MM.1S (cell line): ENCODE measurements around the gene TGM3.

ENCODE experiments used
- DNase-seq: peaks from one replicate; pipeline ENCODE4 v3.0.0-alpha.2; 2015
- H2AFZ ChIP-seq: fragments of 300-600 bp; sonication (generic); 2 replicates; pipeline ENCODE4 v1.6.0; 2016; ENCODE audit warnings: antibody characterized with exemption, low read length
- H3F3A ChIP-seq: fragments of 300-600 bp; sonication (generic); 2 replicates; pipeline ENCODE4 v1.6.1; 2016; ENCODE audit warnings: mild to moderate bottlenecking, antibody characterized with exemption, low read length, moderate library complexity, mixed read lengths; ENCODE audit not compliant: insufficient read depth
- H3K27ac ChIP-seq: fragments of 300-600 bp; sonication (generic); 2 replicates; pipeline ENCODE4 v1.5.1; 2016; ENCODE audit warnings: mild to moderate bottlenecking, low read length
- H3K27me3 ChIP-seq: fragments of 300-600 bp; sonication (generic); replicated peaks from 2 replicates; pipeline ENCODE4 v1.6.0; 2016; ENCODE audit warnings: low read length; ENCODE audit not compliant: insufficient read depth
- H3K36me3 ChIP-seq: fragments of 300-600 bp; sonication (generic); replicated peaks from 2 replicates; pipeline ENCODE4 v1.6.1; 2016; ENCODE audit warnings: mild to moderate bottlenecking, low read length, mixed read lengths; ENCODE audit not compliant: insufficient read depth
- H3K4me1 ChIP-seq: fragments of 300-600 bp; sonication (generic); 2 replicates; pipeline ENCODE4 v1.6.1; 2016; ENCODE audit warnings: low read length, mixed read lengths
- H3K4me2 ChIP-seq: fragments of 300-600 bp; sonication (generic); 2 replicates; pipeline ENCODE4 v1.6.0; 2016; ENCODE audit warnings: low read depth, low read length
- H3K4me3 ChIP-seq: fragments of 300-600 bp; sonication (generic); 2 replicates; pipeline ENCODE4 v1.5.1; 2016; ENCODE audit warnings: low read length, mixed read lengths
- H3K79me2 ChIP-seq: fragments of 300-600 bp; sonication (generic); 2 replicates; pipeline ENCODE4 v1.6.1; 2016; ENCODE audit warnings: mixed run types, low read length, mixed read lengths
- H3K9ac ChIP-seq: fragments of 300-600 bp; sonication (generic); 2 replicates; pipeline ENCODE4 v1.6.1; 2016; ENCODE audit warnings: low read length, mixed read lengths
- H3K9me2 ChIP-seq: fragments of 300-600 bp; sonication (generic); replicated peaks from 2 replicates; pipeline ENCODE4 v1.6.1; 2016; ENCODE audit warnings: mild to moderate bottlenecking, low read length, mixed read lengths; ENCODE audit not compliant: insufficient read depth
- H3K9me3 ChIP-seq: fragments of 300-600 bp; sonication (generic); replicated peaks from 2 replicates; pipeline ENCODE4 v1.6.1; 2016; ENCODE audit warnings: mild to moderate bottlenecking, low read length, mixed read lengths; ENCODE audit not compliant: insufficient read depth
- H4K20me1 ChIP-seq: fragments of 300-600 bp; sonication (generic); 2 replicates; pipeline ENCODE4 v1.6.1; 2016; ENCODE audit warnings: mild to moderate bottlenecking, low read length, moderate library complexity, mixed read lengths; ENCODE audit not compliant: insufficient read depth
- EZH2 ChIP-seq: fragments of 300-600 bp; sonication (generic); optimal IDR thresholded peaks from 2 replicates; pipeline ENCODE3; 2017; ENCODE audit warnings: low read depth, mild to moderate bottlenecking, antibody characterized with exemption, low read length, mixed read lengths
- EZH2phosphoT487 ChIP-seq: fragments of 300-600 bp; sonication (generic); IDR thresholded peaks from 2 replicates; pipeline ENCODE4 v1.6.1; 2018; ENCODE audit warnings: antibody characterized with exemption, low read length
- TF ChIP-seq, protein P1 (sequence below): fragments of 300-600 bp; sonication (generic); IDR thresholded peaks from 2 replicates; pipeline ENCODE4 v1.5.1; 2016; ENCODE audit warnings: antibody characterized with exemption, low read length, mixed read lengths

The TGM3 gene

DNA sequence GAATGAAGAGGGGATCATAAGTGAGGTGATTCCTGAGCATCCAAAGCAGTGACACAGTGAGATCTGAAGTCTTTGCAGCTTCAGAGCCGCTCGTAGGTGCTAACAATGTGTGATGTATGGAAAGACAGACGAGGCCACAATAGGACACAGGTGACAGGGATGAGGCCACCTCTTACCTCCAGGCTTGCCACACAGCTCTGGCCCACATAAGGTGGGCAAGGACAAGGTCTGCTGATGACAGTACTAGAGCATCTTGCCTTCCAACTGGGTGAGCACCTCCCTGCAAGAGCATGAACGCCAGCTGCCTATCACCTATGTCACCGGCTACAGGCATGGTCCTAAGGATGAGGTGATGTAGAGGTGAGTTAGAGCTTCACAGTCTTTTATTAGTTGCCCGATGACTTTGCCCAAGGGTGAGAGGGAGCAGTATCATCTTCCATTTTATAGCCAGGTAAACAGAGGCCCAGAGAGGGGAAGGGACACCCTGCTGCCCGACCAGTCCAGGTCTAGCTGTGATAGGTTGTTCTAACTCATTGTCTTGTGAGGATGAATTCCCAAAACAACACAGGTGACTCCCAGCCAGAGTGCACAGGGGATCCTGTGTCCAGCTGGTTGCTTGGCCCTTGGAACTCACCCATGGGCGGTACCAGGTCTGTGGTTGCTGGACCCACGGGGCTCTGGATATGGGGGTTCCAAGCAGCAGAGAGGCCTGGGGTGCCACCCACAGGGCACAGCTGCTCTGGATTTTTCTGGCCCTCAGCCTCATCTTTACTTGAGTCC is 78.7 kb downstream of the TGM3 start:
- Histone ChIP-seq H3K79me2 (no peaks in the 10 kb centered on the region), H3K4me2 (no peak overlapping the region; the same call in 1 of the 2 replicates), H3K9me2 (no peaks in the 10 kb centered on the region), H3K4me1 (peaks cover 8% of the 10 kb centered on the region), H3F3A (no peaks in the 10 kb centered on the region), H3K36me3 (no peaks in the 10 kb centered on the region), H3K27ac (no peak overlapping the region), H2AFZ (peak overlapping the region; percentile 45; the same call in 1 of the 2 replicates), H3K9ac (no peak overlapping the region), H3K9me3 (no peaks in the 10 kb centered on the region), H4K20me1 (no peaks in the 10 kb centered on the region), H3K27me3 (no peaks in the 10 kb centered on the region), H3K4me3 (no peak overlapping the region)
- TF ChIP-seq, protein P1, sequence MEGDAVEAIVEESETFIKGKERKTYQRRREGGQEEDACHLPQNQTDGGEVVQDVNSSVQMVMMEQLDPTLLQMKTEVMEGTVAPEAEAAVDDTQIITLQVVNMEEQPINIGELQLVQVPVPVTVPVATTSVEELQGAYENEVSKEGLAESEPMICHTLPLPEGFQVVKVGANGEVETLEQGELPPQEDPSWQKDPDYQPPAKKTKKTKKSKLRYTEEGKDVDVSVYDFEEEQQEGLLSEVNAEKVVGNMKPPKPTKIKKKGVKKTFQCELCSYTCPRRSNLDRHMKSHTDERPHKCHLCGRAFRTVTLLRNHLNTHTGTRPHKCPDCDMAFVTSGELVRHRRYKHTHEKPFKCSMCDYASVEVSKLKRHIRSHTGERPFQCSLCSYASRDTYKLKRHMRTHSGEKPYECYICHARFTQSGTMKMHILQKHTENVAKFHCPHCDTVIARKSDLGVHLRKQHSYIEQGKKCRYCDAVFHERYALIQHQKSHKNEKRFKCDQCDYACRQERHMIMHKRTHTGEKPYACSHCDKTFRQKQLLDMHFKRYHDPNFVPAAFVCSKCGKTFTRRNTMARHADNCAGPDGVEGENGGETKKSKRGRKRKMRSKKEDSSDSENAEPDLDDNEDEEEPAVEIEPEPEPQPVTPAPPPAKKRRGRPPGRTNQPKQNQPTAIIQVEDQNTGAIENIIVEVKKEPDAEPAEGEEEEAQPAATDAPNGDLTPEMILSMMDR: no peak
- TF ChIP-seq EZH2phosphoT487 (no peak), EZH2 (no peak)
- DNase-seq: no peak

DNA sequence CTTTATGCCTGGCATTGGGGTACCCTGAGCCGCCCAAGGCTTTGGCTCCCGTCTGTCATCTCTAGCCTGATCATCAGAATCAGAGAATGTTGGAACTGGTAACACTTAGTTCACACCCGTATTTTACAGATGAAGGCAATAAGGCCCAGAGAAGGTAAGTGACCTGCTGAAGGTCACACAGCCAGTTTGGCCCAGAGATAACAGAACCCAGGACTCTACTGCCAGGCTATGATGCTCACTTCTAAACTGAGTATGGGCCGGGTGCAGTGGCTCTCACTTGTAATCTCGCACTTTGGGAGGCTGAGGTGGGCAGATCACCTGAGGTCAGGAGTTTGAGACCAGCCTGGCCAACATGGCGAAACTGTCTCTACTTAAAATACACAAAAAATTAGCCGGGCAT is 83.1 kb downstream of the TGM3 start:
- no peaks in the 10 kb centered on the region for H3K9me3 ChIP-seq
- no peaks in the 10 kb centered on the region for H4K20me1 ChIP-seq
- H3F3A ChIP-seq: no peaks in the 10 kb centered on the region
- H3K79me2 ChIP-seq: no peaks in the 10 kb centered on the region
- no peak overlapping the region for H3K27ac ChIP-seq
- H3K4me2 ChIP-seq: peak overlapping the region; percentile 49; the same call in 1 of the 2 replicates
- H3K4me3 ChIP-seq: no peak overlapping the region
- no peak overlapping the region for H2AFZ ChIP-seq
- TF ChIP-seq, protein P1: no peak
- TF ChIP-seq EZH2phosphoT487: no peak
- TF ChIP-seq EZH2: no peak
- no peak overlapping the region for H3K9ac ChIP-seq
- H3K27me3 ChIP-seq: no peaks in the 10 kb centered on the region
- H3K36me3 ChIP-seq: no peaks in the 10 kb centered on the region
- peaks cover 16% of the 10 kb centered on the region for H3K4me1 ChIP-seq
- DNase-seq: no peak
- H3K9me2 ChIP-seq: no peaks in the 10 kb centered on the region

DNA sequence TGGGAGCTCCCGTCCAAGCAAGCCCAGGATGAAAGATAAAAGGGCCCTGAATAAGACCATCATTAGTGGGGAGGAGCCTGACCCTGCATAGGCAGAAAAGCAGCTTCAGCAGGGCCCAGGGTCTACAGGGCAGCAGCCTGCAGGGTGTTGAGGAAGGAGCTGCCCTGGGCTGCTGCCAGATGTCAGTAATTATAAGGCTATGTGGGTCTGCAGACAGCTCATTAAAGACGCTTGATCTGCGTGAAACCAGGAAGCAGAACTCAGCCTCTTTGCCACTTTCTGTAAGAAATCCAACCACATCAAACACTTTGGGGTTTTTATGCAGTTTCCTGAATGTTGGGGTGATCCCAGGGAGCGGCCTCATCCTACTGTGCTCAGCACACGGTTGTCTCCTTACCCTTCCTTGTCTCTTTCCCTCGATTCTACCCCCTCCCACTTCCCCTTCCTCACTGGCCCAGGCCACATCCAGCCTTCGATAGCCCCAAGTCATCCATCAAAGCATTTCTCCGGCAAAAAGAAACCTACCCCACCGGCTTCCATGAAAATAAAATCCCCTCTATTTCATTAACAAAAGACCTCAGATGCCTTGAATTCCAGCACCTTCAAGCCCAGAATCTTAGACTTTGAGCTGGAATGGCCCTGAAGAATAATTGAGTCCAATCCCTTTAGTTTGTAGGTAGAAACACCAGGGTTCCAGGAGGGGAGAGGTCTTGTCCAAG is 83.9 kb downstream of the TGM3 start:
- Histone ChIP-seq H3K4me3 (no peak overlapping the region), H3F3A (no peaks in the 10 kb centered on the region), H3K27me3 (no peaks in the 10 kb centered on the region), H3K4me2 (peak overlapping the region; percentile 49), H3K9me3 (no peaks in the 10 kb centered on the region), H3K4me1 (peaks cover 16% of the 10 kb centered on the region), H3K9ac (no peak overlapping the region), H3K9me2 (no peaks in the 10 kb centered on the region), H4K20me1 (no peaks in the 10 kb centered on the region), H2AFZ (peak overlapping the region; percentile 9; the same call in 1 of the 2 replicates), H3K79me2 (no peaks in the 10 kb centered on the region), H3K27ac (no peak overlapping the region), H3K36me3 (no peaks in the 10 kb centered on the region)
- TF ChIP-seq, protein P1: no peak
- TF ChIP-seq EZH2phosphoT487: no peak
- TF ChIP-seq EZH2: no peak
- DNase-seq: peak; percentile 88
